SJSA1 (cell line): Measurements from ENCODE around the gene STPG4. TPM values are rescaled to one million over a fixed set of nuclear protein-coding genes. Genes with fewer than 3 reads are reported as not detected.

Source experiments
- DNase-seq, 2 experiments: peaks; one replicate each; pipeline ENCODE4 v3.0.0-alpha.2; 2015 to 2020; ENCODE audit warnings: low spot score in 2 of 2, low read depth in 1 of 2
- H3K27ac ChIP-seq: fragments of 250-450 bp; sonication (Bioruptor Pico); 2 replicates; pipeline ENCODE4 v1.5.1; 2020; ENCODE audit warnings: mild to moderate bottlenecking, moderate library complexity
- H3K27me3 ChIP-seq: fragments of 250-450 bp; sonication (Bioruptor Pico); replicated peaks from 2 replicates; pipeline ENCODE4 v1.5.1; 2020; ENCODE audit warnings: mild to moderate bottlenecking, moderate library complexity
- H3K36me3 ChIP-seq: fragments of 250-450 bp; sonication (Bioruptor Pico); 2 replicates; pipeline ENCODE4 v1.5.1; 2020; ENCODE audit warnings: mild to moderate bottlenecking
- H3K4me1 ChIP-seq: fragments of 250-450 bp; sonication (Bioruptor Pico); replicated peaks from 2 replicates; pipeline ENCODE4 v1.6.1; 2021; ENCODE audit warnings: mild to moderate bottlenecking
- H3K4me3 ChIP-seq: fragments of 250-450 bp; sonication (Bioruptor Pico); 2 replicates; pipeline ENCODE4 v1.5.1; 2020; ENCODE audit warnings: mild to moderate bottlenecking
- H3K9me3 ChIP-seq: fragments of 250-450 bp; sonication (Bioruptor Pico); replicated peaks from 2 replicates; pipeline ENCODE4 v1.5.1; 2020; ENCODE audit warnings: mild to moderate bottlenecking
- total RNA-seq: library from RNA; depleted of rRNA; stranded (reverse); fragments of >200 nt; shearing (Covaris generic); gene quantifications from 2 replicates; pipeline ENCODE4 v1.2.3, GENCODE V29; 2014

The STPG4 gene
- total RNA-seq, 1 experiment from 2014 or later: not detected

DNA sequence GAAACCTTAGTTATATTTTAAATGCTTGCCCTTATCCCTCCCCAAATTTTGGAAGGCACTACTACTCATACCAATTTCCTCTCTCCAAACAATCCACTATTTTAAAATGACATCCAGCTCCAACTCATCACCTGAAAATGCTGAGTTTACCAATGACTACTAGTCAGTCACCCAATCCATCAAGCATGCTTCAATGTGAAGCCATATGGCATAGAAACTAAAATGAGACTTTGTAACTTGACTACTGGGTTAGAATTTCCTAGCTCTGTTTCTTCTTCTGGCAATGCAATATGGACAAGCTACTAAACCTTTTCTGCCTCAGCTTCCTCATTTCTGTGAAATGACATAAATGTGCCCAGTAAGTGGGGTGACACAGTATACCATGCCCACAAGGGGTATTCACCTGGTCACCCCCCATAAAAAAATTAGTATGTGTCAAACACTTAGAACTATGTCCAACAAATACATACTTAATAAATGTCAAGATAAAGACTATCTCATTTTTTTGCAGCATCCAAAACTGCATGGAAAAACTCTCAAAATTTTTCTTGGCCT is 10.0 kb upstream of the STPG4 start:
- peaks cover 6% of the 10 kb centered on the region for H3K4me1 ChIP-seq
- H3K36me3 ChIP-seq: peaks cover 94% of the 10 kb centered on the region
- no peak overlapping the region for H3K27ac ChIP-seq
- no peak overlapping the region for H3K4me3 ChIP-seq
- no peaks in the 10 kb centered on the region for H3K9me3 ChIP-seq
- no peaks in the 10 kb centered on the region for H3K27me3 ChIP-seq
- DNase-seq: no peak

DNA sequence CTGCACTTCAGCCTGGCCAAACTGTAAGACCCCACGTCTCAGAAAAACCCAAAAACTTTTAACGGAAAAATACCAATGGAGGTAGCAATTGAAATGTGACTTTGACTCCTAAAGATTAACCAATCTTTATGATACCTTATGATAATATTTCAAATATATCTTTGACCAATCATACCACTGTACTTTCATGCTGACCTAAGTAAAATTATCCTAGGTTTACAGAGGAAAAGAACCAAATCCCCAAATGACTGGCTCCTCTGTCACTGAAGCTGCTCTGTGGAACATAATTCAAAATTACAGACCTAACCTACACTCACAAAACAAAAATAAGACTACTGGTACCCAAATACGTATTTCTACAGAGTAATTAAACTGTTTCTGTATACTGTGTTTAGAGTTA is 7.7 kb upstream of the STPG4 start:
- H3K4me3 ChIP-seq: no peak overlapping the region
- no peak for DNase-seq
- H3K4me1 ChIP-seq: peaks cover 6% of the 10 kb centered on the region; the same call in 1 of the 2 replicates
- no peaks in the 10 kb centered on the region for H3K27me3 ChIP-seq
- no peak overlapping the region for H3K27ac ChIP-seq
- peaks cover 94% of the 10 kb centered on the region for H3K36me3 ChIP-seq
- no peaks in the 10 kb centered on the region for H3K9me3 ChIP-seq

DNA sequence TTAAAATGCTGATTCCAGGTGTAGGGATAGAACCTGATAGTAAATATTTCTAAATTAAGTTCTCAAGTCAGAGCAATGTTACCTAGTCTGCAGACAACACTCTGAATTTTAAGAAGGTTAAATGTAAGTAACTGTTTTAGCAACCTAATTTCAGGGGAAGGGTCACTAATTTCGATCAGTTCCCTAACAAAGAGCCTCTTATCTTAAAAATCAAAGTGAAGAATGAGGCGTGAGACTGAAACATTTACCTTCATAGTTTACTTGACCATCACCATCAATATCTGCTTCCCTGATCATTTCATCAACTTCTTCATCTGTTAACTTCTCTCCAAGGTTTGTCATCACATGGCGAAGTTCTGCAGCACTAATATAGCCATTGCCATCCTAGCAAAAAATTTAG is 6.4 kb upstream of the STPG4 start:
- no peak for DNase-seq
- Histone ChIP-seq H3K4me3 (no peak overlapping the region), H3K36me3 (peaks cover 94% of the 10 kb centered on the region), H3K9me3 (no peaks in the 10 kb centered on the region), H3K4me1 (peaks cover 6% of the 10 kb centered on the region; the same call in 1 of the 2 replicates), H3K27ac (no peak overlapping the region), H3K27me3 (no peaks in the 10 kb centered on the region)

DNA sequence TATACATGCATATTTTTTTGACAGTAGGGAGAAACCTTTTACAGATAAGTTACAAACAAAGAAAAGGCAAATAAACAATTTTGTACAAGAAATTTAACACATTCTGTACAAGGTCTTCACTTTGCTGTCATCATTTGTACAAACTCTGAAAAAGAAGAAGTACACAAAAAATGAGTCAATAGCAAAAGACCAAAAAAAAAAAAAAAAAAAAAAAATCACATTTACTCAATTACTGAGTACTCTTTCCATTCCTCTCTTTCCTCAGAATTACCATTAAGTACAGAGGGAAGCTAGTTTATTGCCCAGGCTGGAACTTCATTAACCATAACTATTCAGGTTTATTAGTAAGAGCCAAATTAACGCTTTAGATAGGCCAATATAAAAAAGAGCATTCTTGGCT is 5.6 kb upstream of the STPG4 start:
- H3K4me3 ChIP-seq: no peak overlapping the region
- no peak overlapping the region for H3K27ac ChIP-seq
- DNase-seq: no peak
- no peaks in the 10 kb centered on the region for H3K9me3 ChIP-seq
- H3K36me3 ChIP-seq: peaks cover 86% of the 10 kb centered on the region
- H3K27me3 ChIP-seq: no peaks in the 10 kb centered on the region
- peaks cover 6% of the 10 kb centered on the region; the same call in 1 of the 2 replicates for H3K4me1 ChIP-seq

DNA sequence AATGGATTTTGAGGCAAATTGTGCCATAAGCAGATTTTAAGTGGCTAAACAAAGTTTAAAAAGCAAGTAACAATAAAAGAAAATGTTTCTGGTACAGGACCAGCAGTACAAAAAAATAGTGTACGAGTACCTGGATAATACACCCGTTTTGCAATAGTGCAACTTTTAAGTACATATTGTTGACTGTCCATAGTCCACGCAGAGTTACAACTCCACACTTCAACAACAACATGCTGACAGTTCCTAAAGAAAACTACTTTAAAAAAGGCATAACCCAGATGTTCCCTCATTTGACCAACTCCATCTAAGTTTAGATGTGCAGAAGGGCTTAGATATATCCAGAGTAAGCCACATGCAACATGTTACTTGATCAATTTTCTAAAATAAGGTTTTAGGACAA is 5.1 kb upstream of the STPG4 start:
- DNase-seq: no peak
- no peak overlapping the region for H3K4me3 ChIP-seq
- H3K27me3 ChIP-seq: no peaks in the 10 kb centered on the region
- H3K27ac ChIP-seq: no peak overlapping the region
- 0 out of 2 replicates have a peak, but pooled peaks cover 6% of the 10 kb centered on the region for H3K4me1 ChIP-seq
- no peaks in the 10 kb centered on the region for H3K9me3 ChIP-seq
- H3K36me3 ChIP-seq: peaks cover 81% of the 10 kb centered on the region

DNA sequence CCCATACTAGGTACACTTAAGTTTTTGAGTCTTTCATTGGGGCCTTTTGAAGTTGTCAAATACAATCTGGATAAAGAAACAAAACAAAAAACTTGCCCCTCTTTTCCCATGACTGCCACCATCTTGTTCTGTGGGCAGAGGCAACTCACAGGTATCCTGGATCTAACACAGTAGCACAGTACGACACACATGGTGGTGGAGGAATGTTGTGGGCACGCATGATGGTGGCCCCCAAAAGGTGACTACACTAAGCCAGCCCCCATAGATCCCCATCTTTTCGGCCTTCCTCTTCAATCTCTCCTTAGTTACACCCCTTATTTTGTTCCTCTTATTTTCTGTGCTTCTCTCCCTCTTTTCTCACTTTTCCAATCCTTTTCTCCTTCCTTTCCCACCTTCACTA is 4.5 kb upstream of the STPG4 start:
- H3K27ac ChIP-seq: no peak overlapping the region
- H3K36me3 ChIP-seq: peaks cover 75% of the 10 kb centered on the region
- H3K27me3 ChIP-seq: no peaks in the 10 kb centered on the region
- DNase-seq: no peak
- 0 out of 2 replicates have a peak, but pooled peaks cover under 1% of the 10 kb centered on the region for H3K4me1 ChIP-seq
- H3K9me3 ChIP-seq: no peaks in the 10 kb centered on the region
- no peak overlapping the region for H3K4me3 ChIP-seq

DNA sequence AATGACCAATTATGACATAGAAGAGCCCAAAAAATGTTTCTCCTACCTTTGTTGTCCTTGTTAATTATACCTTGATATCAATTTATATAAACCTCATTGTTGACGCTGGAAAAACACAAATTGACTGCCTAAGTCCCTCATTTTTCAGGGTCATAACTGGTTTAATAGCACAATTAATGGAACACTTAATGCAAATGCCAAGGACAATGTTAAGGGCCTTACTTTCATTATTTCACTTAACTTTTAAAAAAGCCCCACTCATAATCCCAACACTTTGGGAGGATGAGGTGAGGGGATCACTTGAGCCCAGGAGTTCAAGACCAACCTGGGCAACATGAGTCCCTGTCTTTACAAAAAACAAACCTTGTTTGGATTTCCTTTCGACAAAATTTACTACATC is 3.5 kb upstream of the STPG4 start:
- H3K4me1 ChIP-seq: no peaks in the 10 kb centered on the region
- H3K4me3 ChIP-seq: no peak overlapping the region
- no peaks in the 10 kb centered on the region for H3K27me3 ChIP-seq
- DNase-seq: no peak
- no peaks in the 10 kb centered on the region for H3K9me3 ChIP-seq
- H3K36me3 ChIP-seq: peaks cover 69% of the 10 kb centered on the region
- H3K27ac ChIP-seq: no peak overlapping the region

DNA sequence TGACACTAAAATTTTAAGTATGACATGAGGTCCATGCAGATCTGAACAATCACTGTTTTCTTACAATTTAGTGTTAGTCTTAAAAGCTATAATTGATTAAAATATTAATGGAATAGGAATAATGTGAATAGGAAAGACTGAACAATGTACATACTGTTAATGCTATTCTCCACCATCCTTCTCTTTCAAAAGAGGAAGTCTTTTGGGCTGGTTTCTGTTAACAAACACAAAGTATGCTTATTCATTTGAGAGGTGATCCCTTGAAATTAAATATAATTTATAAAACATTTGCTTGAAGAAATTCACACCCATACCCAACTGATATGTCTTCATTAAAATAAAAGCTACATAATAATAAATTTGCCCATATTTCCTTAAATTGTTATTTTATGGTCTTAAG is 2.3 kb downstream of the STPG4 start:
- peaks cover 35% of the 10 kb centered on the region for H3K36me3 ChIP-seq

DNA sequence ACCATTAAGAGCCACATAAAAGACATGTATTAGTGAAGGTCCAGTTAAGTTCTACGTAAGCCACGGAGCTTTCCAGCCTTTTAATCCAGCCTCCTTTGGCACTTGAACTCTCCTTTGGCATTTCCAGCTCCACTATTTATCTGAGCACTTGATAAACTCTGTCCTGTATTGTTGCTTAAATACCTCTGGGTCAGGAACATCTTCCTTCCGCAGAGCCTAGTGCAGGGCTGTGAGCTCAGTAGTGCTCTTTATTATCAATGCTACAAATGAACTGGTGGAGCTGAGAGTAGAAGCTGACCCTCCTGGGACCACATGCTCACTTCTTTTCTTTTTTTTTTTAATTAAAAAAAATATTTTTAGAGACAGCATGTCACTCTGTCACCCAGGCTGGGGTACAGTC is 4.9 kb downstream of the STPG4 start:
- Histone ChIP-seq H3K4me3 (no peak overlapping the region), H3K9me3 (no peaks in the 10 kb centered on the region), H3K27ac (no peak overlapping the region), H3K27me3 (no peaks in the 10 kb centered on the region), H3K36me3 (peaks cover 37% of the 10 kb centered on the region), H3K4me1 (peaks cover 7% of the 10 kb centered on the region)
- no peak for DNase-seq

More for the DNA sequence above, 2.3 kb downstream of the STPG4 start:
- Histone ChIP-seq H3K9me3 (no peaks in the 10 kb centered on the region), H3K27me3 (no peaks in the 10 kb centered on the region), H3K27ac (no peak overlapping the region), H3K4me1 (no peaks in the 10 kb centered on the region), H3K4me3 (no peak overlapping the region)
- no peak for DNase-seq

DNA sequence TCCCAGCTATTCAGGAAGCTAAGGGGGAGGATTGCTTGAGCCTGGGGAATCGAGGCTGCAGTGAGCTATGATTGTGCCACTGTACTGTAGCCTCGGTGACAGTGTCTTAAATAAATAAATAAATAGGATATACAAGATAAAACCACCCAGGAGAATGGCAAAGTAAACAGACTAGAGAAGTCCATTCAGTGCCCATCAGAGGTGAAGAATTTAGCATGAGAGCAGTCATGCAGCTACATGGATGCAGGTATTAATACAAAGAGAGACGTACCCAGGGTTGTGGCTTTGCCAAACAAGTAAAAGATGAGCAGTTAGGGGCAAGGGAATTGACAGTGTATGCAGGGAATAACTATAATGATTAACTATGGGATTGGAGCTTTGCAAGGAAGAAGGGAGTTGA is 8.1 kb downstream of the STPG4 start:
- Histone ChIP-seq H3K27me3 (no peaks in the 10 kb centered on the region), H3K4me1 (peaks cover 11% of the 10 kb centered on the region), H3K36me3 (peaks cover 49% of the 10 kb centered on the region), H3K4me3 (no peak overlapping the region), H3K27ac (no peak overlapping the region), H3K9me3 (no peaks in the 10 kb centered on the region)
- DNase-seq: no peak

DNA sequence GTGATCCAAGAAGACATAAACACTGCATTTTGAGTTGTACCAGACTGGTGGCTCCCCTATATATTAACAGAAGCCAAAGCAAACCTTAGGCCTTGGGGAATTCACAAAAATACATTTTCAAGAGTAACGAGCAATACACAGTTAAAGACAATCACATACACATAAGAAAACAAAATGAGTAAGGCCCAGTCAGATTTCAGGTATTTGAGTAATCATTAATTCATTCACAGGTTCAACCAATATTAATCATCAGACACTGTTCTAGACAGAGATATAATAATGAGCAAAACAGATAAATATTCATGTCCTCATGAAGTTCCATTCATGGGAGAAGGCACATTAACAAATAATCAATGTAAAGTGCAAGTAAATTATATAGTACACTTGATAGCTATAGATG is 9.6 kb downstream of the STPG4 start:
- Histone ChIP-seq H3K27ac (no peak overlapping the region), H3K4me3 (no peak overlapping the region), H3K4me1 (peaks cover 11% of the 10 kb centered on the region), H3K27me3 (no peaks in the 10 kb centered on the region), H3K9me3 (no peaks in the 10 kb centered on the region), H3K36me3 (peaks cover 46% of the 10 kb centered on the region)
- DNase-seq: no peak

DNA sequence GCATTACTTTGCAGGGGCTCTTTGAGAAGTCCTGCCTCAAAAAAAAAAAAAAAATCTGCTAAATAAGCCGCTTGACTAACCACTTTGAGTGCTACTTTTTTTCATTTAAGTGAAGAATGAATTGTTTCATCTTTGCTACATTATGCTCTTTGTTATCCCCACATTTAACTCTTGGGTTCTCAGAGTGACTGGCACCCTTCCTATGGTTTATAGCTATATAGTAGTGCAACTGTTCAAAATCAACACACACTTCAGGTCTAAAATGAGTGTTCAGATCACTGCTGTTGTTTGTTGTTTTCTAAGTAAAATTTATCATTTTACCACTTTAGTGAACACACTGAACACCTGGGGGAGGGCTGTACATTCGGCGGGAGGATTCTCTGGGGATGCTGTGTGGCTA is 13.6 kb downstream of the STPG4 start:
- H3K4me3 ChIP-seq: no peak overlapping the region
- H3K4me1 ChIP-seq: peaks cover 4% of the 10 kb centered on the region; the same call in 1 of the 2 replicates
- no peaks in the 10 kb centered on the region for H3K9me3 ChIP-seq
- no peak for DNase-seq
- H3K36me3 ChIP-seq: peaks cover 28% of the 10 kb centered on the region
- no peak overlapping the region for H3K27ac ChIP-seq
- no peaks in the 10 kb centered on the region for H3K27me3 ChIP-seq

DNA sequence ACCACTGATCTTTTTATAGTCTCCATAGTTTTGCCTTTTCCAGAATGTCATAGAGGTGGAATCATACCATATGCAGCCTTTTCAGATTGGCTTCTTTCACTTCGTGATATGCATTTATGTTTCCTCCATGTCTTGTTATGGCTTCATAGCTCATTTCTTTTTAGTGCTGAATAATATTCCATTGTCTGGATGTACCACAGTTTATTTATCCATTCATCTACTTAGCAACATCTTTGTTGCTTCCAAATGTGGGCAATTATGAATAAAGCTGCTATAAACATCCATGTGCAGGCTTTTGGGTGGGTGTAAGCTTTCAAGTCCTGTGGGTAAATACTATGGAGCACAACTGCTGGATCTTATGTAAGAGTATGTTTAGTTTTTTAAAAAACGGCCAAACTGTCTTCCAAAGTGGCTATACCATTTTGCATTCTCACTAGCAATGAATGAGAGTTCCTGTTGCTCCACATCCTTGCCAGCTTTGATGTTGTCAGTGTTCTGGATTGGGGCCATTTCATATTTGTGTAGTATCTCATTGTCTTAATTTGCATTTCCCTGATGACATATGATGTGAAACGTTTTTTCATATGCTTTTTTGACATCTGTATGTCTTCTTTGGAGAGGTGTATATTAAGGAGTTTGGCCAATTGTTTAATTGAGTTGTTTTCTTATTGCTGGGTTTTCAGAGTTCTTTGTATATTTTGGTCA is 20.6 kb downstream of the STPG4 start:
- H3K36me3 ChIP-seq: 0 out of 2 replicates have a peak, but pooled peaks cover 4% of the 10 kb centered on the region
- H3K9me3 ChIP-seq: no peaks in the 10 kb centered on the region; the same call in 1 of the 2 replicates
- DNase-seq: no peak
- H3K4me1 ChIP-seq: no peaks in the 10 kb centered on the region
- H3K4me3 ChIP-seq: no peak overlapping the region
- H3K27me3 ChIP-seq: no peaks in the 10 kb centered on the region
- no peak overlapping the region for H3K27ac ChIP-seq

DNA sequence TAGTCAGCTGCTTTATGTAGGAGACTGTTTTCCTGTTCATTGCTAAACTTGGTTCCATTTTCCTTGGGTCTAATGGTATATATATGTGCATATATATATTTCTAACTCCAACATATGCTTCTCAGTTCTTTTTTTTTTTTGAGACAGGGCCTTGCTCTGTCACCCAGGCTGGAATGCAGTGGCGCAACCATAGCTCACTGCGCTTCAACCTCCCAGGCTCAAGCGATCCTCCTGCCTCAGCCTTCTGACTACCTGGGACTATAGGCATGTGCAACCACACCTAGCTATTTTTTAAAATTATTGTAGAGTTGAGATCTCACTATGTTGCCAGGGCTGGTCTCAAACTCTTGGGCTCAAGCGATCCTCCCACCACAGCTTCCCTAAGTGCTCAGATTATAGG is 22.1 kb downstream of the STPG4 start:
- Histone ChIP-seq H3K4me3 (no peak overlapping the region), H3K36me3 (no peaks in the 10 kb centered on the region), H3K9me3 (no peaks in the 10 kb centered on the region; the same call in 1 of the 2 replicates), H3K27me3 (no peaks in the 10 kb centered on the region), H3K4me1 (no peaks in the 10 kb centered on the region), H3K27ac (no peak overlapping the region)
- DNase-seq: no peak
